ENCODE data around the gene CD300LF.

- TF ChIP-seq CTCF (IDR thresholded peaks at IDR 0.05; ENCODE audit: poor library complexity) (no peak), EZH2phosphoT487 (IDR thresholded peaks at IDR 0.05; ENCODE audit: low read depth, severe bottlenecking, unreplicated experiment) (no peak)
These were observed 42.1 kb upstream of the CD300LF start for GRCh38 chr17:74754832-74755231.

Data from hepatocyte (in vitro differentiated cells).